HL-60 (cell line): Measurements from ENCODE around the gene PJA1.

Experiments used
- DNase-seq, 2 experiments: peaks; one replicate each; pipeline ENCODE4 v3.0.0-alpha.2; 2010 to 2020; ENCODE audit warnings: low read depth in 1 of 2, low spot score in 1 of 2
- H3K27ac ChIP-seq: fragments of 250-450 bp; sonication (Bioruptor Pico); replicated peaks from 2 replicates; pipeline ENCODE4 v1.5.1; 2020; ENCODE audit warnings: mild to moderate bottlenecking, moderate library complexity
- H3K27me3 ChIP-seq: fragments of 250-450 bp; sonication (Bioruptor Pico); 2 replicates; pipeline ENCODE4 v1.5.1; 2021; ENCODE audit warnings: mild to moderate bottlenecking, moderate library complexity; ENCODE audit not compliant: insufficient read depth, poor library complexity, severe bottlenecking
- H3K4me3 ChIP-seq: replicated peaks from 2 replicates; pipeline ENCODE4 v1.5.1; 2011; ENCODE audit warnings: mild to moderate bottlenecking, control low read depth, low read length; ENCODE audit not compliant: insufficient read depth
- CTCF ChIP-seq: IDR thresholded peaks from one replicate; pipeline ENCODE4 v1.5.1; 2011; ENCODE audit warnings: low read length, control low read depth, inconsistent platforms; ENCODE audit not compliant: insufficient read depth
- GABPA ChIP-seq: IDR thresholded peaks from 2 replicates; pipeline ENCODE4 v1.6.1; 2012; ENCODE audit warnings: low read depth
- POLR2AphosphoS5 ChIP-seq: IDR thresholded peaks from 2 replicates; pipeline ENCODE4 v1.6.1; 2012; ENCODE audit warnings: low read depth
- REST ChIP-seq: IDR thresholded peaks from 2 replicates; pipeline ENCODE4 v1.6.1; 2012; ENCODE audit warnings: low read depth; ENCODE audit not compliant: insufficient replicate concordance
- SPI1 ChIP-seq: IDR thresholded peaks from 2 replicates; pipeline ENCODE4 v1.6.1; 2012; ENCODE audit warnings: low read depth, mild to moderate bottlenecking, borderline replicate concordance

PJA1 gene

GRCh38 chrX:69210581-69210980 lies 45.3 kb upstream of the PJA1 start:
- DNase-seq = no peak
- no peaks in the 10 kb centered on the region for H3K27me3 ChIP-seq
- H3K4me3 ChIP-seq = no peak overlapping the region
- no peak overlapping the region for H3K27ac ChIP-seq
- no peak for TF ChIP-seq SPI1
- no peak for TF ChIP-seq CTCF
- TF ChIP-seq POLR2AphosphoS5 = no peak

GRCh38 chrX:69207216-69207615 lies 42.0 kb upstream of the PJA1 start:
- no peak for DNase-seq
- Histone ChIP-seq H3K27me3 (no peaks in the 10 kb centered on the region), H3K4me3 (no peak overlapping the region), H3K27ac (no peak overlapping the region)
- no peak for TF ChIP-seq POLR2AphosphoS5
- no peak for TF ChIP-seq REST

DNA sequence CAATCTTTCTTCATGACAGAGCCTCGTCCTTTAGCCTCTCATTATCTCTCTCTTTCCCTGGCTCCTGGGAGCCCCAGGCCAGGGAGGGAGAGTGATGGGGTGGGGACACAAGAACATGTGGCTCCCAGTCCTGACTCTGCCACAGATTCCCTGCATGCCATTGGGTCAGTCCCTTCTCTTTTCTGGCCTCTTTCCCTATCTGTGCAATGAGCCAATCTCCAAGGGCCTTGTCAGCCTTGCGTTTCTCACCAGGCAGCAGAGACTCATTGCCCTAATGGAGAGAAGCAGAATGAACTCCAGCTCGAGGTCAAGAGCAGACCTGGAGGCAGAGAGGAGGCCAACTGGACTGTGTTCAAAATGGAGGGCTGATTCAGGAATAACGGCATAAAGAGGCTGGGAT lies 38.4 kb upstream of the PJA1 start:
- no peak for DNase-seq
- Histone ChIP-seq H3K27me3 (no peaks in the 10 kb centered on the region), H3K27ac (no peak overlapping the region), H3K4me3 (no peak overlapping the region)
- TF ChIP-seq REST (no peak), POLR2AphosphoS5 (no peak), CTCF (no peak), SPI1 (no peak), GABPA (no peak)

DNA sequence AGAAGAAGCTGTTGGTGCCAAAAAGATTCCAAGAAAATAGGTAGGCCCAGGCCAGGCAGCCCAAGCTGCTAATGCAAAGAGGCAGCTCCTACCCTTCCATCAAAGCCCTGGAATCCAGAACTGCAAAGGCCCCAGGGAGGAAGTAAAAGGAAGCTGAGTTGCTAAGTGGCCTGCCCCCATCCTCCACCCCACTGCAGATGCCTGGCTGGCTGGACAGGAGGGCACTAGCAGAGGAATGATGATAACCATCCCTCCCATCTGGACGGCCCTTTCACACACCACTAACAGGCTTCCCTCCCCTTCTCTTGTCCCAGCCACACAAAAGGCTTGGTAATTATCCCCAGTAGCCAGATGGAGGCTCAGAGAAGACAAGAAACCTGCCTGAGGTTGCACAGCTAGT lies 32.4 kb upstream of the PJA1 start:
- Histone ChIP-seq H3K27me3 (no peaks in the 10 kb centered on the region), H3K27ac (no peak overlapping the region), H3K4me3 (no peak overlapping the region)
- no peak for DNase-seq
- TF ChIP-seq REST (no peak), GABPA (no peak), CTCF (no peak), SPI1 (no peak), POLR2AphosphoS5 (no peak)
